HepG2 (cell line): Measurements from ENCODE around the gene MLX. TPM values are rescaled to one million over a fixed set of nuclear protein-coding genes. Genes with fewer than 3 reads are reported as not detected.

ENCODE experiments used
- BATF2 ChIP-seq: sonication (generic); formaldehyde crosslinking; IDR thresholded peaks from 2 replicates; pipeline ENCODE4 v1.8.0; 2022; ENCODE audit warnings: mild to moderate bottlenecking, missing genetic modification reagents, moderate library complexity
- NCOR1 ChIP-seq: fragments of 200-600 bp; sonication (generic); IDR thresholded peaks from 2 replicates; pipeline ENCODE4 v1.7.0; 2017; ENCODE audit warnings: antibody characterized with exemption, low read length, borderline replicate concordance
- ZBTB1 ChIP-seq: sonication (generic); formaldehyde crosslinking; IDR thresholded peaks from 2 replicates; pipeline ENCODE4 v1.4.0; 2020; ENCODE audit warnings: missing genetic modification reagents, borderline replicate concordance
- ZBTB14 ChIP-seq: sonication (generic); formaldehyde crosslinking; IDR thresholded peaks from 2 replicates; pipeline ENCODE4 v1.4.0; 2020; ENCODE audit warnings: missing genetic modification reagents
- ZNF484 ChIP-seq: sonication (generic); formaldehyde crosslinking; IDR thresholded peaks from 2 replicates; pipeline ENCODE4 v1.5.1; 2020; ENCODE audit warnings: mild to moderate bottlenecking, low read depth, missing genetic modification reagents, borderline replicate concordance
- ZNF713 ChIP-seq: sonication (generic); formaldehyde crosslinking; IDR thresholded peaks from 2 replicates; pipeline ENCODE4 v1.4.0; 2020; ENCODE audit warnings: mild to moderate bottlenecking, missing genetic modification reagents
- polyA plus RNA-seq, 8 experiments: library from polyadenylated mRNA; depleted of rRNA in 3 of 8; stranded (reverse) in 7 of 8; unstranded in 1 of 8; fragments of >200 nt; fragmentation: Illumina TruSeq in 4 of 8; extraction: Trizol in 4 of 8; gene quantifications; 2 replicates each; pipeline versions ENCODE4 v1.2.1 to v1.2.3, GENCODE V29; 2011 to 2016; ENCODE audit warnings: low read depth in 4 of 8, missing spikeins in 1 of 8, mixed read lengths in 1 of 8; ENCODE audit not compliant: insufficient read depth in 1 of 8
- total RNA-seq, 5 experiments: library from RNA; depleted of rRNA; stranded (reverse); fragments of >200 nt; fragmentation: Illumina TruSeq; extraction: Trizol; gene quantifications; 2 replicates each; pipeline ENCODE4 v1.2.3, GENCODE V29; 2016; ENCODE audit warnings: low read depth in 1 of 5
- TF ChIP-seq, protein P1 (sequence below), 2 experiments: sonication (generic) in 1 of 2; formaldehyde crosslinking in 1 of 2; IDR thresholded peaks; 2 replicates each; pipeline versions ENCODE4 v1.4.0 to v1.6.1; 2018 to 2020; ENCODE audit warnings: missing genetic modification reagents in 2 of 2, borderline replicate concordance in 1 of 2, low read depth in 1 of 2, mild to moderate bottlenecking in 1 of 2, missing biosample characterization in 1 of 2
- TF ChIP-seq, protein P2 (sequence below): sonication (generic); formaldehyde crosslinking; IDR thresholded peaks from 2 replicates; pipeline ENCODE4 v1.8.0; 2022; ENCODE audit warnings: missing genetic modification reagents, mild to moderate bottlenecking, moderate library complexity, borderline replicate concordance
- TF ChIP-seq, protein P3 (sequence below): sonication (generic); formaldehyde crosslinking; IDR thresholded peaks from 2 replicates; pipeline ENCODE4 v1.9.0; 2022; ENCODE audit warnings: missing genetic modification reagents, mild to moderate bottlenecking, borderline replicate concordance
- TF ChIP-seq, protein P4 (sequence below): sonication (generic); formaldehyde crosslinking; IDR thresholded peaks from 2 replicates; pipeline ENCODE4 v1.4.0; 2020; ENCODE audit warnings: missing genetic modification reagents, borderline replicate concordance

The MLX gene
- total and polyA plus RNA-seq, 2 of the 13 experiments (the other 11 are each of a cell fraction or from before 2014, with no cell fraction given) = 38.9 to 74.4 TPM

- TF ChIP-seq, protein P1, sequence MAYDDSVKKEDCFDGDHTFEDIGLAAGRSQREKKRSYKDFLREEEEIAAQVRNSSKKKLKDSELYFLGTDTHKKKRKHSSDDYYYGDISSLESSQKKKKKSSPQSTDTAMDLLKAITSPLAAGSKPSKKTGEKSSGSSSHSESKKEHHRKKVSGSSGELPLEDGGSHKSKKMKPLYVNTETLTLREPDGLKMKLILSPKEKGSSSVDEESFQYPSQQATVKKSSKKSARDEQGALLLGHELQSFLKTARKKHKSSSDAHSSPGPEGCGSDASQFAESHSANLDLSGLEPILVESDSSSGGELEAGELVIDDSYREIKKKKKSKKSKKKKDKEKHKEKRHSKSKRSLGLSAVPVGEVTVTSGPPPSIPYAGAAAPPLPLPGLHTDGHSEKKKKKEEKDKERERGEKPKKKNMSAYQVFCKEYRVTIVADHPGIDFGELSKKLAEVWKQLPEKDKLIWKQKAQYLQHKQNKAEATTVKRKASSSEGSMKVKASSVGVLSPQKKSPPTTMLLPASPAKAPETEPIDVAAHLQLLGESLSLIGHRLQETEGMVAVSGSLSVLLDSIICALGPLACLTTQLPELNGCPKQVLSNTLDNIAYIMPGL (CRISPR knock-in tag; IDR thresholded peaks at IDR 0.05; ENCODE audit: borderline replicate concordance in 1 of 2, low read depth in 1 of 2) = no peak
- TF ChIP-seq BATF2 (CRISPR knock-in tag) (0 out of 2 replicates have a peak, but pooled peaks have one; percentile 0), ZNF484 (CRISPR knock-in tag) (no peak), ZBTB14 (CRISPR knock-in tag) (no peak; the same call in 1 of the 2 replicates), ZNF713 (0 out of 2 replicates have a peak, but pooled peaks have one; percentile 56), NCOR1 (no peak), ZBTB1 (CRISPR knock-in tag) (no peak)
- TF ChIP-seq, protein P2, sequence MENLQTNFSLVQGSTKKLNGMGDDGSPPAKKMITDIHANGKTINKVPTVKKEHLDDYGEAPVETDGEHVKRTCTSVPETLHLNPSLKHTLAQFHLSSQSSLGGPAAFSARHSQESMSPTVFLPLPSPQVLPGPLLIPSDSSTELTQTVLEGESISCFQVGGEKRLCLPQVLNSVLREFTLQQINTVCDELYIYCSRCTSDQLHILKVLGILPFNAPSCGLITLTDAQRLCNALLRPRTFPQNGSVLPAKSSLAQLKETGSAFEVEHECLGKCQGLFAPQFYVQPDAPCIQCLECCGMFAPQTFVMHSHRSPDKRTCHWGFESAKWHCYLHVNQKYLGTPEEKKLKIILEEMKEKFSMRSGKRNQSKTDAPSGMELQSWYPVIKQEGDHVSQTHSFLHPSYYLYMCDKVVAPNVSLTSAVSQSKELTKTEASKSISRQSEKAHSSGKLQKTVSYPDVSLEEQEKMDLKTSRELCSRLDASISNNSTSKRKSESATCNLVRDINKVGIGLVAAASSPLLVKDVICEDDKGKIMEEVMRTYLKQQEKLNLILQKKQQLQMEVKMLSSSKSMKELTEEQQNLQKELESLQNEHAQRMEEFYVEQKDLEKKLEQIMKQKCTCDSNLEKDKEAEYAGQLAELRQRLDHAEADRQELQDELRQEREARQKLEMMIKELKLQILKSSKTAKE (CRISPR knock-in tag) = peak; percentile 45; the same call in 1 of the 2 replicates
- TF ChIP-seq, protein P3, sequence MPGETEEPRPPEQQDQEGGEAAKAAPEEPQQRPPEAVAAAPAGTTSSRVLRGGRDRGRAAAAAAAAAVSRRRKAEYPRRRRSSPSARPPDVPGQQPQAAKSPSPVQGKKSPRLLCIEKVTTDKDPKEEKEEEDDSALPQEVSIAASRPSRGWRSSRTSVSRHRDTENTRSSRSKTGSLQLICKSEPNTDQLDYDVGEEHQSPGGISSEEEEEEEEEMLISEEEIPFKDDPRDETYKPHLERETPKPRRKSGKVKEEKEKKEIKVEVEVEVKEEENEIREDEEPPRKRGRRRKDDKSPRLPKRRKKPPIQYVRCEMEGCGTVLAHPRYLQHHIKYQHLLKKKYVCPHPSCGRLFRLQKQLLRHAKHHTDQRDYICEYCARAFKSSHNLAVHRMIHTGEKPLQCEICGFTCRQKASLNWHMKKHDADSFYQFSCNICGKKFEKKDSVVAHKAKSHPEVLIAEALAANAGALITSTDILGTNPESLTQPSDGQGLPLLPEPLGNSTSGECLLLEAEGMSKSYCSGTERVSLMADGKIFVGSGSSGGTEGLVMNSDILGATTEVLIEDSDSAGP (CRISPR knock-in tag) = peak; percentile 60; the same call in 1 of the 2 replicates
- TF ChIP-seq, protein P4, sequence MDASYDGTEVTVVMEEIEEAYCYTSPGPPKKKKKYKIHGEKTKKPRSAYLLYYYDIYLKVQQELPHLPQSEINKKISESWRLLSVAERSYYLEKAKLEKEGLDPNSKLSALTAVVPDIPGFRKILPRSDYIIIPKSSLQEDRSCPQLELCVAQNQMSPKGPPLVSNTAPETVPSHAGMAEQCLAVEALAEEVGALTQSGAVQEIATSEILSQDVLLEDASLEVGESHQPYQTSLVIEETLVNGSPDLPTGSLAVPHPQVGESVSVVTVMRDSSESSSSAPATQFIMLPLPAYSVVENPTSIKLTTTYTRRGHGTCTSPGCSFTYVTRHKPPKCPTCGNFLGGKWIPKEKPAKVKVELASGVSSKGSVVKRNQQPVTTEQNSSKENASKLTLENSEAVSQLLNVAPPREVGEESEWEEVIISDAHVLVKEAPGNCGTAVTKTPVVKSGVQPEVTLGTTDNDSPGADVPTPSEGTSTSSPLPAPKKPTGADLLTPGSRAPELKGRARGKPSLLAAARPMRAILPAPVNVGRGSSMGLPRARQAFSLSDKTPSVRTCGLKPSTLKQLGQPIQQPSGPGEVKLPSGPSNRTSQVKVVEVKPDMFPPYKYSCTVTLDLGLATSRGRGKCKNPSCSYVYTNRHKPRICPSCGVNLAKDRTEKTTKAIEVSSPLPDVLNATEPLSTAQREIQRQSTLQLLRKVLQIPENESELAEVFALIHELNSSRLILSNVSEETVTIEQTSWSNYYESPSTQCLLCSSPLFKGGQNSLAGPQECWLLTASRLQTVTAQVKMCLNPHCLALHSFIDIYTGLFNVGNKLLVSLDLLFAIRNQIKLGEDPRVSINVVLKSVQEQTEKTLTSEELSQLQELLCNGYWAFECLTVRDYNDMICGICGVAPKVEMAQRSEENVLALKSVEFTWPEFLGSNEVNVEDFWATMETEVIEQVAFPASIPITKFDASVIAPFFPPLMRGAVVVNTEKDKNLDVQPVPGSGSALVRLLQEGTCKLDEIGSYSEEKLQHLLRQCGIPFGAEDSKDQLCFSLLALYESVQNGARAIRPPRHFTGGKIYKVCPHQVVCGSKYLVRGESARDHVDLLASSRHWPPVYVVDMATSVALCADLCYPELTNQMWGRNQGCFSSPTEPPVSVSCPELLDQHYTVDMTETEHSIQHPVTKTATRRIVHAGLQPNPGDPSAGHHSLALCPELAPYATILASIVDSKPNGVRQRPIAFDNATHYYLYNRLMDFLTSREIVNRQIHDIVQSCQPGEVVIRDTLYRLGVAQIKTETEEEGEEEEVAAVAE (CRISPR knock-in tag) = peak; percentile 73; the same call in 1 of the 2 replicates
Measured at GRCh38 chr17:42535155-42536047, 31.5 kb upstream of the MLX start (continued).
